HG02759 (cell line): ENCODE results near the gene FBXL17.

Experiments used
- ATAC-seq: cut with Tn5 transposase; IDR thresholded peaks from one replicate; pipeline ENCODE4 v1.9.1; 2021; ENCODE audit warnings: mild to moderate bottlenecking, moderate library complexity; ENCODE audit not compliant: unreplicated experiment

FBXL17 gene

GRCh38 chr5:107959573-107960279 is 422.2 kb downstream of the FBXL17 start:
- ATAC-seq: no peak

- no peak for ATAC-seq
Observed at GRCh38 chr5:107958861-107959260, 423.0 kb downstream of the FBXL17 start.

- no peak for ATAC-seq
Observed at GRCh38 chr5:107958432-107958831, 423.5 kb downstream of the FBXL17 start.

- ATAC-seq: no peak
Observed at GRCh38 chr5:107957051-107957450, 424.8 kb downstream of the FBXL17 start.

GRCh38 chr5:107955321-107955720 is 426.6 kb downstream of the FBXL17 start:
- no peak for ATAC-seq

- no peak for ATAC-seq
Observed at GRCh38 chr5:107954254-107954653, 427.6 kb downstream of the FBXL17 start.

GRCh38 chr5:107952450-107952849 is 429.4 kb downstream of the FBXL17 start:
- no peak for ATAC-seq

- no peak for ATAC-seq
Observed at GRCh38 chr5:107951309-107951708, 430.6 kb downstream of the FBXL17 start.

GRCh38 chr5:107950776-107951175 is 431.1 kb downstream of the FBXL17 start:
- no peak for ATAC-seq

- no peak for ATAC-seq
Observed at GRCh38 chr5:107949688-107950341, 432.1 kb downstream of the FBXL17 start.

- ATAC-seq: no peak
Observed at GRCh38 chr5:107948377-107948776, 433.5 kb downstream of the FBXL17 start.

- no peak for ATAC-seq
Observed at GRCh38 chr5:107945061-107945460, 436.8 kb downstream of the FBXL17 start.

GRCh38 chr5:107943923-107944322 is 438.0 kb downstream of the FBXL17 start:
- ATAC-seq: no peak

GRCh38 chr5:107941036-107941435 is 440.9 kb downstream of the FBXL17 start:
- no peak for ATAC-seq

- ATAC-seq: no peak
Observed at GRCh38 chr5:107937651-107938355, 444.1 kb downstream of the FBXL17 start.

- no peak for ATAC-seq
Observed at GRCh38 chr5:107937204-107937603, 444.7 kb downstream of the FBXL17 start.

- ATAC-seq: no peak
Observed at GRCh38 chr5:107936515-107936914, 445.4 kb downstream of the FBXL17 start.

GRCh38 chr5:107935645-107936044 is 446.3 kb downstream of the FBXL17 start:
- ATAC-seq: no peak

- no peak for ATAC-seq
Observed at GRCh38 chr5:107933326-107933725, 448.6 kb downstream of the FBXL17 start.

- ATAC-seq: no peak
Observed at GRCh38 chr5:107930891-107931290, 451.0 kb downstream of the FBXL17 start.

- ATAC-seq: no peak
Observed at GRCh38 chr5:107930092-107930491, 451.8 kb downstream of the FBXL17 start.

- ATAC-seq: no peak
Observed at GRCh38 chr5:107929080-107929479, 452.8 kb downstream of the FBXL17 start.
